ENCODE measurements around the gene USP36. TPM values are rescaled to one million over a fixed set of nuclear protein-coding genes. Genes with fewer than 3 reads are reported as not detected.

Gene USP36
- total RNA-seq, 1 experiment from 2014 or later, result 29.6 TPM

GRCh38 chr17:78806451-78806850 lies 34.2 kb downstream of the USP36 start:
- Histone ChIP-seq H3K9me2 (replicated peaks; ENCODE audit: insufficient read depth, low read length) (no peaks in the 10 kb centered on the region), H3K27ac (ENCODE audit: low read length) (no peak overlapping the region), H3K36me3 (ENCODE audit: insufficient read depth, low read length) (peaks cover 41% of the 10 kb centered on the region), H3K9me3 (ENCODE audit: low read length) (no peaks in the 10 kb centered on the region), H3K9ac (ENCODE audit: low read length) (no peak overlapping the region), H2AFZ (ENCODE audit: low read length) (no peak overlapping the region), H3K27me3 (ENCODE audit: low read length) (no peaks in the 10 kb centered on the region), H3K79me2 (ENCODE audit: low read length) (peaks cover 6% of the 10 kb centered on the region), H4K20me1 (ENCODE audit: insufficient read depth, low read depth, low read length) (peaks cover 10% of the 10 kb centered on the region; the same call in 1 of the 2 replicates), H3K4me3 (ENCODE audit: low read length) (no peak overlapping the region), H3K4me2 (ENCODE audit: low read depth, low read length, poor library complexity, severe bottlenecking) (no peak overlapping the region), H3K4me1 (ENCODE audit: low read length) (no peaks in the 10 kb centered on the region)
- no peak for DNase-seq

DNA sequence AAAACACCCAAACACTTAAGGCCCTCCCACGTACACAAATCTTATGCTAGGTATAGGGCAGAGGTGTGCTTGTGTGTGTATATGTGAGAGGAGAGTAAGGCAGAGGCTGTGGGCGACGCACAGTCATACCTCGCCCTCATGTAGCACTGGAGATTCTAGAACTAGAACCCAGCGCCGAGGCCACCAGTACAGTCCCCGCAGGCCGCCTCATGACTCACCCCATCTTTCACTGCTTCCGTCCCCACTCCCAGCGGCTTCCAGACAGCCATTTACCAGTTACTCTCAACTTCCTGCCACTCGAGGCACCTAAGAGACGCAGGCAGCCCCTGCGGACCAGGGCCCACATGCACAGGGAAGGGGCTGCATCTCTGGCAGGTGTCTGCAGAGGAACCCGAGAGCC lies 35.3 kb downstream of the USP36 start:
- H3K4me1 ChIP-seq (ENCODE audit: low read length), result no peaks in the 10 kb centered on the region
- no peak overlapping the region for H3K9ac ChIP-seq (ENCODE audit: low read length)
- no peak overlapping the region for H3K27ac ChIP-seq (ENCODE audit: low read length)
- no peak overlapping the region for H3K4me3 ChIP-seq (ENCODE audit: low read length)
- H3K36me3 ChIP-seq (ENCODE audit: insufficient read depth, low read length), result peaks cover 33% of the 10 kb centered on the region
- peaks cover 13% of the 10 kb centered on the region; the same call in 1 of the 2 replicates for H4K20me1 ChIP-seq (ENCODE audit: insufficient read depth, low read depth, low read length)
- peaks cover 10% of the 10 kb centered on the region for H3K79me2 ChIP-seq (ENCODE audit: low read length)
- no peak for DNase-seq
- H2AFZ ChIP-seq (ENCODE audit: low read length), result no peak overlapping the region
- H3K4me2 ChIP-seq (ENCODE audit: low read depth, low read length, poor library complexity, severe bottlenecking), result no peak overlapping the region
- no peaks in the 10 kb centered on the region for H3K27me3 ChIP-seq (ENCODE audit: low read length)
- H3K9me2 ChIP-seq (replicated peaks; ENCODE audit: insufficient read depth, low read length), result no peaks in the 10 kb centered on the region
- H3K9me3 ChIP-seq (ENCODE audit: low read length), result no peaks in the 10 kb centered on the region

- H3K27me3 ChIP-seq (ENCODE audit: low read length), result no peaks in the 10 kb centered on the region
- H3K4me2 ChIP-seq (ENCODE audit: low read depth, low read length, poor library complexity, severe bottlenecking), result no peak overlapping the region
- H3K9ac ChIP-seq (ENCODE audit: low read length), result no peak overlapping the region
- H3K9me2 ChIP-seq (replicated peaks; ENCODE audit: insufficient read depth, low read length), result no peaks in the 10 kb centered on the region
- no peak overlapping the region for H3K4me3 ChIP-seq (ENCODE audit: low read length)
- peaks cover 13% of the 10 kb centered on the region; the same call in 1 of the 2 replicates for H4K20me1 ChIP-seq (ENCODE audit: insufficient read depth, low read depth, low read length)
- H3K4me1 ChIP-seq (ENCODE audit: low read length), result no peaks in the 10 kb centered on the region
- H3K79me2 ChIP-seq (ENCODE audit: low read length), result peaks cover 10% of the 10 kb centered on the region
- DNase-seq, result no peak
- H3K9me3 ChIP-seq (ENCODE audit: low read length), result no peaks in the 10 kb centered on the region
- H3K36me3 ChIP-seq (ENCODE audit: insufficient read depth, low read length), result peaks cover 30% of the 10 kb centered on the region
- no peak overlapping the region for H3K27ac ChIP-seq (ENCODE audit: low read length)
- no peak overlapping the region for H2AFZ ChIP-seq (ENCODE audit: low read length)
Observed at GRCh38 chr17:78804777-78805176, 35.8 kb downstream of the USP36 start.

DNA sequence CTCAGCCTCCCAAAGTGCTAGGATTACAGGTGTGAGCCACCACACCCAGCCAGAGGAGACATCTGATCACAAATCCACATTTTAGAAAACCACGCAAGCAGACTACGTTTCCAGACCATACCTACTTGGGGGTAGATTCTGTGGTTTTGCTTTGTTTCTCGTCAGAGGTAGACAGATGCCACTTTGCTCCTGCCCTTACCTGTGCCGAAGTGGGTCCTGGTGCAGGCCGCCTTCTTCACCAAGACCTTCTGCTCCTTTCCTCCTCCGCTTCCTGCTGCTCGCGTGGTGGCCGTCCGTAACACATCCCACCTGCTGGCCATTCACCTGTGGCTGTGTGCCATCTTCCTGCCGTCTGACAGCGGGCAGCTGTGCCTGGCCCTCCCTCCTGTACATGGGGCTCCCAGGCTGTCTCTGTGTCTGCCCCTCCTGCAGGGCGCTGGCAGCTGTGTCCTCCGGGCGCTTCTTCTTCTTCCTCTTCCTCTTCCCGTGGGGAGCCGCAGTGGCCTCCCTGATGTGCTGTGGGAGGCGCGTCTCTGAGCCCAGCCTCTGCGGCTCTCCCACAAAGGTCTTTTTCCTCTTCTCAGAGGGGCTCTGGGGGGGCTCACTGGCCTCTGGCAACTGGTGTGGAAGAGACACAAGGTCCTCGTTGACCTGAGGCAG lies 37.3 kb downstream of the USP36 start:
- no peak overlapping the region for H3K9ac ChIP-seq (ENCODE audit: low read length)
- H3K4me1 ChIP-seq (ENCODE audit: low read length), result no peaks in the 10 kb centered on the region

DNA sequence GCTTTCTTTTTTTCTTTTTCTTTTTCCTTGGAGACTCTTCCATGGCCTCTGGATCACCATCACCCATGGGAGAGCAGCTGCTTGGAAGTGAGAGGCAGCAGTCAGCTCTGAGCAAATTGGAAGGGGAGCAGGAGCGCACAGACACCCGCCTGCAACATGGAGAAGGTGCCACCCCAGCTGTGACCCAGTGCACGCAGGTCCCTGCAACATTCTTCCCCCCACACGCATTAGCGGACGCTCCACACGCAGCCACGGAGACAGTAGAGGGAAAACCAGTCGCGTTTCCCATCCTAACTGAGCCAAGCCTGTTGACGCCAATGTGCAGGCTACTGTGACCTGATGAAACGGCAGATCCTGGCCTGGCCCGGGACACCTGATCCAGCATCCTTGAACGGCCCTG lies 38.2 kb downstream of the USP36 start:
- no peaks in the 10 kb centered on the region for H3K9me2 ChIP-seq (replicated peaks; ENCODE audit: insufficient read depth, low read length)
- H3K4me2 ChIP-seq (ENCODE audit: low read depth, low read length, poor library complexity, severe bottlenecking), result no peak overlapping the region
- no peaks in the 10 kb centered on the region for H3K9me3 ChIP-seq (ENCODE audit: low read length)
- peaks cover 5% of the 10 kb centered on the region; the same call in 1 of the 2 replicates for H3K79me2 ChIP-seq (ENCODE audit: low read length)
- no peaks in the 10 kb centered on the region for H3K4me1 ChIP-seq (ENCODE audit: low read length)
- H4K20me1 ChIP-seq (ENCODE audit: insufficient read depth, low read depth, low read length), result peaks cover 18% of the 10 kb centered on the region
- H2AFZ ChIP-seq (ENCODE audit: low read length), result no peak overlapping the region
- H3K27ac ChIP-seq (ENCODE audit: low read length), result no peak overlapping the region
- H3K36me3 ChIP-seq (ENCODE audit: insufficient read depth, low read length), result peaks cover 36% of the 10 kb centered on the region
- no peaks in the 10 kb centered on the region for H3K27me3 ChIP-seq (ENCODE audit: low read length)
- H3K4me3 ChIP-seq (ENCODE audit: low read length), result no peak overlapping the region
- no peak overlapping the region for H3K9ac ChIP-seq (ENCODE audit: low read length)
- DNase-seq, result no peak

More for the DNA sequence above, 37.3 kb downstream of the USP36 start:
- no peak overlapping the region for H3K4me2 ChIP-seq (ENCODE audit: low read depth, low read length, poor library complexity, severe bottlenecking)
- H3K79me2 ChIP-seq (ENCODE audit: low read length), result peaks cover 5% of the 10 kb centered on the region; the same call in 1 of the 2 replicates
- no peak overlapping the region for H3K4me3 ChIP-seq (ENCODE audit: low read length)
- H2AFZ ChIP-seq (ENCODE audit: low read length), result no peak overlapping the region
- H4K20me1 ChIP-seq (ENCODE audit: insufficient read depth, low read depth, low read length), result peaks cover 20% of the 10 kb centered on the region
- H3K36me3 ChIP-seq (ENCODE audit: insufficient read depth, low read length), result peaks cover 33% of the 10 kb centered on the region
- H3K27ac ChIP-seq (ENCODE audit: low read length), result no peak overlapping the region
- DNase-seq, result no peak
- H3K9me2 ChIP-seq (replicated peaks; ENCODE audit: insufficient read depth, low read length), result no peaks in the 10 kb centered on the region
- no peaks in the 10 kb centered on the region for H3K27me3 ChIP-seq (ENCODE audit: low read length)
- no peaks in the 10 kb centered on the region for H3K9me3 ChIP-seq (ENCODE audit: low read length)

- Histone ChIP-seq H3K4me3 (ENCODE audit: low read length) (no peak overlapping the region), H3K9ac (ENCODE audit: low read length) (no peak overlapping the region), H3K4me2 (ENCODE audit: low read depth, low read length, poor library complexity, severe bottlenecking) (no peak overlapping the region), H3K27me3 (ENCODE audit: low read length) (no peaks in the 10 kb centered on the region), H3K4me1 (ENCODE audit: low read length) (no peaks in the 10 kb centered on the region), H2AFZ (ENCODE audit: low read length) (no peak overlapping the region), H3K36me3 (ENCODE audit: insufficient read depth, low read length) (peaks cover 36% of the 10 kb centered on the region), H3K27ac (ENCODE audit: low read length) (no peak overlapping the region), H4K20me1 (ENCODE audit: insufficient read depth, low read depth, low read length) (peaks cover 18% of the 10 kb centered on the region), H3K79me2 (ENCODE audit: low read length) (peaks cover 5% of the 10 kb centered on the region; the same call in 1 of the 2 replicates), H3K9me3 (ENCODE audit: low read length) (no peaks in the 10 kb centered on the region), H3K9me2 (replicated peaks; ENCODE audit: insufficient read depth, low read length) (no peaks in the 10 kb centered on the region)
- no peak for DNase-seq
Observed at GRCh38 chr17:78802008-78802407, 38.6 kb downstream of the USP36 start.

GRCh38 chr17:78800132-78800931 lies 40.3 kb downstream of the USP36 start:
- no peaks in the 10 kb centered on the region for H3K9me2 ChIP-seq (replicated peaks; ENCODE audit: insufficient read depth, low read length)
- H3K9ac ChIP-seq (ENCODE audit: low read length), result no peak overlapping the region
- H2AFZ ChIP-seq (ENCODE audit: low read length), result no peak overlapping the region
- peaks cover 5% of the 10 kb centered on the region; the same call in 1 of the 2 replicates for H3K79me2 ChIP-seq (ENCODE audit: low read length)
- H3K4me2 ChIP-seq (ENCODE audit: low read depth, low read length, poor library complexity, severe bottlenecking), result no peak overlapping the region
- peaks cover 44% of the 10 kb centered on the region for H3K36me3 ChIP-seq (ENCODE audit: insufficient read depth, low read length)
- no peak for DNase-seq
- H3K27me3 ChIP-seq (ENCODE audit: low read length), result no peaks in the 10 kb centered on the region
- peaks cover 18% of the 10 kb centered on the region for H4K20me1 ChIP-seq (ENCODE audit: insufficient read depth, low read depth, low read length)
- no peaks in the 10 kb centered on the region for H3K4me1 ChIP-seq (ENCODE audit: low read length)
- no peak overlapping the region for H3K4me3 ChIP-seq (ENCODE audit: low read length)
- H3K27ac ChIP-seq (ENCODE audit: low read length), result no peak overlapping the region
- H3K9me3 ChIP-seq (ENCODE audit: low read length), result no peaks in the 10 kb centered on the region
